RPMI8226 (cell line): ENCODE measurements around the gene KPNA3.

Source experiments
- DNase-seq: peaks from one replicate; pipeline ENCODE4 v3.0.0-alpha.2; 2015

Gene KPNA3

GRCh38 chr13:49670828-49671227 lies 121.7 kb downstream of the KPNA3 start:
- DNase-seq, result no peak

- no peak for DNase-seq
These were observed 122.7 kb downstream of the KPNA3 start for GRCh38 chr13:49669735-49670309.

DNA sequence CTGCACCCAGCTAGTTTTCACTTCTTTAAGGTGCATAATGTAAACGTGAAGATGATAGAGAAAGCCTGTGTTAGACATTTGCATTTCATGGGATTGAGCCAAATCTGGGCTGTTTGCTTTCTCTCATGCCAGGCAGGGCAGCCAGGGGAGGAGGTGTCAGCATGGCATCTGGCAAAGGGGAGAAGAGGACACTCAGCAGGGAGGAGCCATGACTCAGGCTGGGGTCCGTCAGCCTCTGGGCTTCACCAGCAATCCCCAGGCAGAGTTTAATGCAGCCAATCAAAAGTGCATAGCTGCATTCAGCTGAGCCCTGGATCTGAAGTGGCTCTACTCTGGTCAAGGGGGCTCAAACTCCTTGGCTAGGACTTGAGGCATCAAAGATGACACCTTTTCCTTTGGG lies 124.7 kb downstream of the KPNA3 start:
- DNase-seq, result no peak

DNA sequence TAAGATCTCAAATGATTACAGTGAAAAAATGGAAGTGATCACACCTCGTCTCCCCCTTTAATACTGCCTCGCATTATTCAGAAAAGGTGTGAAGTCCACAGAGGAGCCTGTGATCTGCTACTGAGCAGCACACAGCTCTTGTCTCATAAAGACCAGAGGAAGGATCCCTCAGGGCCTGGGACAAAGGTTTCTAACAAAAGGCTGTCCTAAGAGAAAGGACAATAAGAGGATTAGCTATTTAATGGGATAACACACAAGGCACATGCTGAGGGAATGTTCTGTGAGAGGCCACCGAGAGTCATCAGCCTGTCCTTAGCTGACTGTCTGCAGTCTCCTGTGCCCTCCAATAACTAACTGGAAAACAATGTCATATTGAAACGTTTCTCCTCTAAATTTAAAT lies 127.9 kb downstream of the KPNA3 start:
- DNase-seq, result no peak

DNA sequence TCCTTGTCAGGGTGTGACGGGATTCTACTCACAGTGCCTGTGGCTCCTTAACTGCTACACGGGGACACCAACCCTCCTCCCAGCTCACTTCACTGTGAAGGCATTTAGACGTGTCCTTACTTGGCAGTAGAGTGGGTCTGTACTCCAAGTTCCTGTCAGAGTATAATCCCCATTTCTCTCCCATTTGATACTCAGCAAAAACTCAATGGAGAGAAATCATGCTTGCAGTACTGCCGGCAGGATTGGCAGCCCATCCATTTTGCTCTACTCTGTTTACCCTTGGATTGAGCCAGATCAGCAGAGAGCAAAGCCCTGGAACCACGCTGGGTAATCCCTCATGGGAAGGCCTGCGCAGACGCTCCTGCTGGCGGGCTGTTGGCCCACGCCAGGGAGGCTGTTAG lies 135.2 kb downstream of the KPNA3 start:
- no peak for DNase-seq

DNA sequence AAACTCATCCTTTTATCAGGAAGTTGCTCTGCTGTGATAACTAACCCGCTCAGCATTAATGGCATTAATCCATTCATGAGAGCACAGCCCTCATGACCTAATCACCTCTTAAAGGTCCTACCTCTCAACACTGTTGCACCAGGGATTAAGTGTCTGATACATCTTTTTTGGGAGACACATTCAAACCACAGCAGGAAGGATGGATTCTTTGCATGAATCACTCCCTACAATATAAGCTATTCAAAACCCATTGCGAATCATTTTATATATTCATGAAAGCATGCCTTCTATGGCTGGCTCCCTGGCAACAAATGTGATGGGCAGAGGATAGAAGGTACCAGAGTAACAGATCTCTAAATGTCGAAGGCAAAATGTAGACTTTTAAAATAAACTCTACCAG lies 136.6 kb downstream of the KPNA3 start:
- no peak for DNase-seq

DNA sequence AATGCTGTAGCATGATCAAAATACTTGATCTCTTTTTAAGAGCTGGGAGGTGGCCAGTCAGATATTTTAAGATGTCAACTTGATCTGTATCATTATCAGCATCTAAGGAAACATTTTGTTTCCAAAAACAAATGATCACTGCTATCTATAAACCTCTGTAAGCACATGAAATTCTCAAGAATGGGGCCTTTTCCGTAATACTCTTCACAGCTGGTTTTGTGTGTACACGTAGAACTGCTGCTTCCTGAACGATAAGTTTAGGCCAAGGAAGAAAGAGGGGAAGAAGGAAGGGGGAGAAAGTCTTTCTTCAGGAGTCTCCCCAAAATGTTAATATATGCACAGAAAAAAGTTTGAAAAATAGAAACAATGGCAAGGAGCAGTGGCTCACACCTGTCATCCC lies 138.5 kb downstream of the KPNA3 start:
- no peak for DNase-seq

DNA sequence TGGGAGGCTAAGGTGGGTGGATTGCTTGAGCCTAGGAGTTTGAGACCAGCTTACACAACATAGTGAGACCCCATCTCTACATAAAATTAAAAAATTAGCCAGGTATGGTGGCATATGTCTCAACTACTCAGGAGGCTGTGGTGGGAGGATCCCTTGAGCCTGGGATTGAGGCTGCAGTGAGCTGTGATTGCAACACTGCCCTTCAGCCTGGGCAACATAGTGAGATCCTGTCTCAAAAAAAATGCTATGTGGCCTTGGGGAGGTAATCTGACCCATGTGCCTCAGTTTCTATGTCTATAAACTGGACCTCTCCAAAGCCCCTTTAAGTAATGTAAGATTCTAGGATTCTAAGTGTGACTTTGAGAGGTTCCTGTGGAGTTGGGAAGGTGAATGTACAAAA lies 139.0 kb downstream of the KPNA3 start:
- DNase-seq, result no peak

GRCh38 chr13:49652355-49653305 lies 139.9 kb downstream of the KPNA3 start:
- DNase-seq, result peak; percentile 44

- no peak for DNase-seq
These were observed 140.7 kb downstream of the KPNA3 start for GRCh38 chr13:49651570-49652354.

DNA sequence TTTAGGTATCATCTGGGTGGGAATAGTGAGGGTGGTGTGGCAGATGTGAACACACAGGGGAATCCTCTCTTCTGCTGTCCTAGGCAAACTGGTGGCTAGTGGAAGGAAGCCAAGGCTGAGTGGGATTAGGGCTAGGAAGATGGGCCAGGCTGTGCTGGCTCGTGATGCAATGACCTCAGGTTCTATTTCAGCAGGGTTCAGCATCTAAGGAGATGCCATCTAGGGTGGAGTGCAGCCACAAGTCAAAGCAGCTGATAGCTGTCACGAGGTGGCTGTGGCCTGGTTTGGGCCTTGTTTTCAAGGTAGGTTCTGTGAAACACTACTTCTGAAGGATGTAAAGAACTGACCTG lies 142.5 kb downstream of the KPNA3 start:
- no peak for DNase-seq
